ENCODE data around the gene CPA1.

DNA sequence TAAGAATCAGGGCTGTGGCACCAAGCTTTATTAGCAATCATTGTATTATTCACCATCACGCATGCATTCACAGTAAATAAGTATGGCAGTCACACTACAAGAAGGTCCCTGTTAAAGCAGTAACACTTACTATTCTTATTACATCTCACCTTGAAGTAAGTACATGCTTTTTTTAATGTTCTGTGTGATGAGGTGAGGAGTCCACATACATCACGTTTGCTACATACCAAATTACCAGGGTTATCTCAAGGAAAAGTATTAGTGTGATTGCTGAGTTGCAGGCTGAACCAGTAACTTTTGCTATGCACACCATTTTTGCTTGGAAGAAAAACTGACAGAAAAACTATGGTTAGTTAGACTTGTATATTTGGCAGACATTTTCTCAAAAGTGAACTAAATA, 24.7 kb downstream of the CPA1 start:
- TF ChIP-seq POLR2AphosphoS5 (IDR thresholded peaks at IDR 0.05; ENCODE audit: borderline replicate concordance, low read depth, low read length) (no peak), EZH2 (IDR thresholded peaks at IDR 0.05) (no peak)

All from SK-N-MC (cell line).